GM12875 (cell line): ENCODE results near the gene CKAP4.

Experiments used
- H3K4me3 ChIP-seq: one replicate; pipeline ENCODE4 v1.5.1; 2011; ENCODE audit warnings: low read depth, low read length, control low read depth
- TF ChIP-seq, protein P1 (sequence below): IDR thresholded peaks from 2 replicates; pipeline ENCODE4 v1.5.1; 2011; ENCODE audit warnings: low read depth, mild to moderate bottlenecking, control low read depth, inconsistent platforms, low read length, moderate library complexity, borderline replicate concordance; ENCODE audit not compliant: insufficient read depth

Gene CKAP4

DNA sequence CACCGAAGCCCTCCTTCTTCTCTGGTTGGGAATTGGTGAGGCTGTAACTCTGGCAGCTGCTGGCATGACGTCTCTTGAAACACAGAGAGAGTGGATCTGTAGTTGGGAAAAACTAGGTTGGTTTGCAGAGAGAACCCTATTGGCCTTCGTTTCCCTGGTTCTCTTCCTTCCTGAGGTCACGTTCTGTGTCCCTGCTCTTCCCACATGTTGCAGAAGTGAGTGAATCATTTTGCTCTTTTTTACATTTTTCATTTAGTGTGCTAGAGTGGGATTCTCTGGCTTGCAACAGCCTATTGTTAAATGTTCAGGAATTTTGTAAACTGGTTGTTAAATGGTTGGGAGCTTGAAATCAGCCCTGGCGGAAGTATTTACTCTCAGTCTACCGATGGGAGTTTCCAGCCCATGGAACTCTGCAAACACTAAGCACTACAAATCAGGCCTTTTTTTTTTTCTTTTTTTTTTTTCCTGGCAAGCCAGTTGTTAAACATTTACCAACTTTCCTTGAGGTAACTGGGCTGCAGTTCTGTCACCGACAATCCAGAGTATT, 26.8 kb upstream of the CKAP4 start:
- TF ChIP-seq, protein P1, sequence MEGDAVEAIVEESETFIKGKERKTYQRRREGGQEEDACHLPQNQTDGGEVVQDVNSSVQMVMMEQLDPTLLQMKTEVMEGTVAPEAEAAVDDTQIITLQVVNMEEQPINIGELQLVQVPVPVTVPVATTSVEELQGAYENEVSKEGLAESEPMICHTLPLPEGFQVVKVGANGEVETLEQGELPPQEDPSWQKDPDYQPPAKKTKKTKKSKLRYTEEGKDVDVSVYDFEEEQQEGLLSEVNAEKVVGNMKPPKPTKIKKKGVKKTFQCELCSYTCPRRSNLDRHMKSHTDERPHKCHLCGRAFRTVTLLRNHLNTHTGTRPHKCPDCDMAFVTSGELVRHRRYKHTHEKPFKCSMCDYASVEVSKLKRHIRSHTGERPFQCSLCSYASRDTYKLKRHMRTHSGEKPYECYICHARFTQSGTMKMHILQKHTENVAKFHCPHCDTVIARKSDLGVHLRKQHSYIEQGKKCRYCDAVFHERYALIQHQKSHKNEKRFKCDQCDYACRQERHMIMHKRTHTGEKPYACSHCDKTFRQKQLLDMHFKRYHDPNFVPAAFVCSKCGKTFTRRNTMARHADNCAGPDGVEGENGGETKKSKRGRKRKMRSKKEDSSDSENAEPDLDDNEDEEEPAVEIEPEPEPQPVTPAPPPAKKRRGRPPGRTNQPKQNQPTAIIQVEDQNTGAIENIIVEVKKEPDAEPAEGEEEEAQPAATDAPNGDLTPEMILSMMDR = no peak

DNA sequence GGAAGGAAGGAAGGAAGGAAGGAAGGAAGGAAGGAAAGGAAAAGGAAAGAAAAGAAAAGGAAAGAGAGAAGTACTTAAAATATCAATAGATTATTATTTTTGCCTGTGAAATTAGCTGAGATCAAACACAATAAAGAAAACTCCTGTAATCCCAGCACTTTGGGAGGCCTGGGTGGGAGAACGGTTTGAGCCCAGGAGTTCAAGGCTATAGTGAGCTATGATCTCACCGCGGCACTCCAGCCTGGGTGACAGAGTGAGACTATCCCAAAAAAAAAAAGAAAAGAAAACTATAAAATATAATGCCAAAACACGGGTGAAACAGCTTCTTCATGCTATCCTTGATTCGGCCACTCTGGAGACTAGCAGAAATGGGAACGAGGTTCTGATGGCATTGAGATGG, 26.2 kb upstream of the CKAP4 start:
- H3K4me3 ChIP-seq = no peak overlapping the region
- TF ChIP-seq, protein P1 = no peak

More for the DNA sequence above, 26.8 kb upstream of the CKAP4 start:
- H3K4me3 ChIP-seq = no peak overlapping the region

DNA sequence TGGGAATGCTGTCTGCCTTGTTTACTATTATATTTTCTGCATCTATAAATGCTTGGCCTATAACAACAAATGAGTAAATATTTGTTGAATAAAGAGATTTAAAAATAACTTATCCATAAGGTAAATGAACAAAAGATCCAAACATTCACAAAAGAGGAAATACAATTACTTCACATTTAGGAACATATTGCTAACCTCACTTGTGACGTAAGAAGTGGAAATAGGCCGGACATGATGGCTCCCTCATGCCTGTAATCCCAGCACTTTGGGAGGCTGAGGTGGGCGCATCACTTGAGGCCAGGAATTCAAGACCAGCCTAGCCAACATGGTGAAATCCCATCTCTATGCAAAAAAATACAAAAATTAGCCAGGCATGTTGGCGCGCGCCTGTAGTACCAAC, 25.7 kb upstream of the CKAP4 start:
- TF ChIP-seq, protein P1 = no peak
- no peak overlapping the region for H3K4me3 ChIP-seq

DNA sequence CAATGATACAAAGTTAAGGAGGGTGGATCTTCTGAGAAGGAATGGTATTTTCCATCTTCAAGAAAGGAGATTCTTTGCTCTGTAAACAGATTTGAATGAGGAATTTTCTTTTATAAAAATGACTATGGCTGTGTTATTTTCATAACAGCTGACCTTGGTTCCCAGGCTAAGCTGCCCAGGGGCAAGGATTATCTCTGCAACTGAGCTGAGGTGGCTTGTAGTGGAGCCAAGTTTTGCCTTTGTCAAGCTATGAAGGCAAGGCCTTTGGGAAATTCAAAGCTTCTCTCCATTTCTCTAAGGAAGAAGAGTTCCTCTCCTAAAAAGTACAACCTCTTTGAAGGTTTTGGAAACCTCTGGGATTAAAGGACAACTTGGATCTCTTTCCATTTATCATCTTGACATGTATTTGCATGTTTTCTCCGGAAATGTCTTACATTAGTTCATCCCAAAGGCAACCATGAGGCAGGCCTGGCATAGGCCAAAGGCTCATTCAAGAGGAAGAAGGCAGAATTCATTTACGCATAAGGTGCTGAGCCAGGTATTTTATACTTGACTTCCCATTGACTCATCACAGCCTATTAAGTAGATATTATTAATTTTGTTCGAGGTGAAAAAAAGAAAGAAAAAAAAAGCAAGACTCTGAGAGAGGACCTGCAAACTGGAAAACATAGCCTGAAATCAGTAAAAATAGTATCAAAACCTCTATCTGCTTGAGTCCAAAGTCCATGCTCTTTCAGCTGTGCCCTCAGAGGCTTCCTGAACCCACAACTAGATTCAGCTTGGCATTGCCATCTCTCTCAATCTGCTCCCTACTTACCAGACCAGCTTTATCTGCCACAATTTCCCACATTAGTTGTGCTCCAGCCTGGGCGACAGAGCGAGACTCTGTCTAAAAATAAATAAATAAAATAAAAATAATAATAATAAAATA, 24.0 kb upstream of the CKAP4 start:
- no peak overlapping the region for H3K4me3 ChIP-seq
- TF ChIP-seq, protein P1 = no peak

DNA sequence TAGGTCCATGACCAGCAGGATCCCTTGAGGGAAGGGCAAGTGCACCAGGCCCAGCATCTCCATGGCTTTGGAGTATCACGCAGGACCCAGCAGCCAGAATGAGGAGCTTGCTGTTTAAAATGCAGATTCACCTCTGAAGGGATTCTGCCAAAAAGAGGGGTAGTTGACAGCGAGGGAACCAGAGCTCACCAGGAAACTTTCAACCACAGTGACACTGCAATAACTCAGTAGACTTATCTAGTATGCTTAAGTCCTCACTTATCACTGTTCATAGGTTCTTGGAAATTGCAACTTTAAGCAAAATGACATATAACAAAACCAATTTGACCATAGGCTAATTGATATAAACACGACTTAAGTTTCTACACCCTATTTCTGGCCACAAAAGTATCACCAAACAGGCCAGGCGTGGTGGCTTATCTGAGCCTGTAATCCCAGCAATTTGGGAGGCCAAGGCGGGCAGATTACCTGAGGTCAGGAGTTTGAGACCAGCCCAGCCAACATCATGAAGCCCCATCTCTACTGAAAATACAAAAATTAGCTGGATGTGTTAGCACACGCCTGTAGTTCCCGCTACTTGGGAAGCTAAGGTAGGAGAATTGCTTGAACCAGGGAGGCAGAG, 21.4 kb upstream of the CKAP4 start:
- H3K4me3 ChIP-seq = no peak overlapping the region
- TF ChIP-seq, protein P1 = no peak

DNA sequence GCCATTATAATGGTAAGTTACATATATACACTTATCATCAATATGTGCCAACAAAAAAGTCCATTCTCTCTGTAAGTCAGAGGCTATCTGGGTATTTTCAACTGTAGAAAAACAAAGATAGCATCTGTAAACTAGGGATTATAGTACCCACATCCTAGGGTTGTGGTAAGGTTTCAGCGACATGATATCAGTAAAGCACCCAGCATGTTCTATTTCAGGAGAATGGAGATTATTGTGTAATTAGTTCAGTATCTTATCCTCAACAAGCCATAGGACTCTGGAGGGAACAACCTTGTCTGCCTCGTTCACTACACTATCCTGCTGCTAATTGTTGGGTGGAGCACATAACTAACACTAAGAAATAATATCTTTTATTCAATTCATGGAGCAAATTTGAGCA, 19.7 kb upstream of the CKAP4 start:
- TF ChIP-seq, protein P1 = no peak
- no peak overlapping the region for H3K4me3 ChIP-seq
